Left ventricle myocardium inferior (tissue), 1 donor: ENCODE results near the gene NPC1. TPM values are rescaled to one million over a fixed set of nuclear protein-coding genes. Genes with fewer than 3 reads are reported as not detected.
A peak's percentile ranks its signal among the peaks of the same experiment; 100 is the strongest.
"Not testable (repeated sequence)": the region's sequence is repeated elsewhere in the genome, so short reads cannot be mapped to it uniquely, and the experiment has no call there.

ENCODE experiments used
- DNase-seq: peaks from one replicate; pipeline ENCODE4 v3.0.0-alpha.2; 2020
- H3K27ac ChIP-seq: fragments of 200-600 bp; replicated peaks from 2 replicates; pipeline ENCODE4 v1.8.0; 2021
- H3K27me3 ChIP-seq: fragments of 200-600 bp; 2 replicates; pipeline ENCODE4 v1.8.0; 2021; ENCODE audit warnings: low read depth
- H3K36me3 ChIP-seq: fragments of 200-600 bp; 2 replicates; pipeline ENCODE4 v1.8.0; 2021
- H3K4me1 ChIP-seq: fragments of 200-600 bp; 2 replicates; pipeline ENCODE4 v1.8.0; 2021
- H3K4me3 ChIP-seq: fragments of 200-600 bp; 2 replicates; pipeline ENCODE4 v1.8.0; 2021; ENCODE audit warnings: mild to moderate bottlenecking, moderate library complexity
- H3K9me3 ChIP-seq: fragments of 200-600 bp; replicated peaks from 2 replicates; pipeline ENCODE4 v1.8.0; 2021
- CTCF ChIP-seq: fragments of 200-600 bp; IDR thresholded peaks from 2 replicates; pipeline ENCODE4 v1.8.0; 2021; ENCODE audit warnings: antibody characterized with exemption, mild to moderate bottlenecking, borderline replicate concordance
- intact Hi-C: fragments of 100-400 bp; cut with micrococcal nuclease; formaldehyde crosslinking; loops from one replicate; pipeline ENCODE4 v1.11.0; 2022
- total RNA-seq: library from RNA; stranded (reverse); fragmentation: NEBNext Ultra II Directional; extraction: Animal tissue kit (Norgen Biotek cat#: 25700); gene quantifications from one replicate; pipeline ENCODE4 v1.2.1, GENCODE V29; 2021
- donor health status: DM: no; HTN: yes; CAD: no; lungs with severe emphysema.

NPC1 gene
- total RNA-seq, 1 donor from 2014 or later = 10.3 TPM

- no peak overlapping the region for H3K4me3 ChIP-seq
- intact Hi-C loops = loop anchor here (5.0 kb wide), 1 partner anchor 68 kb away; the partner anchor contains the start of gene NPC1
- TF ChIP-seq CTCF = no peak
- no peak for DNase-seq
- H3K9me3 ChIP-seq = no peaks in the 10 kb centered on the region
- H3K4me1 ChIP-seq = peaks cover 14% of the 10 kb centered on the region
- peaks cover 92% of the 10 kb centered on the region for H3K36me3 ChIP-seq
- no peaks in the 10 kb centered on the region for H3K27me3 ChIP-seq
- H3K27ac ChIP-seq = no peak overlapping the region
Measured at GRCh38 chr18:23519734-23520133, 66.6 kb downstream of the NPC1 start.

- DNase-seq = peak; percentile 65
- intact Hi-C loops = loop anchor here (5.0 kb wide), 1 partner anchor 71 kb away; the partner anchor contains the start of gene NPC1
- peak; percentile 89 for TF ChIP-seq CTCF
- H3K4me1 ChIP-seq = peaks cover 7% of the 10 kb centered on the region
- peaks cover 65% of the 10 kb centered on the region for H3K36me3 ChIP-seq
- H3K4me3 ChIP-seq = no peak overlapping the region
- H3K27me3 ChIP-seq = no peaks in the 10 kb centered on the region
- no peak overlapping the region for H3K27ac ChIP-seq
- no peaks in the 10 kb centered on the region for H3K9me3 ChIP-seq
Measured at GRCh38 chr18:23515911-23516546, 70.3 kb downstream of the NPC1 start.

GRCh38 chr18:23512641-23513040 is 73.7 kb downstream of the NPC1 start:
- no peak for TF ChIP-seq CTCF
- no peaks in the 10 kb centered on the region for H3K27me3 ChIP-seq

GRCh38 chr18:23512216-23512615 is 74.1 kb downstream of the NPC1 start:
- H3K27ac ChIP-seq, H3K4me1 ChIP-seq, intact Hi-C loops: not testable (repeated sequence)

More at GRCh38 chr18:23512641-23513040, 73.7 kb downstream of the NPC1 start:
- peaks cover 3% of the 10 kb centered on the region for H3K9me3 ChIP-seq
- intact Hi-C loops = no loop called here
- peaks cover 7% of the 10 kb centered on the region for H3K4me1 ChIP-seq
- H3K36me3 ChIP-seq = peaks cover 63% of the 10 kb centered on the region
- no peak overlapping the region for H3K4me3 ChIP-seq
- DNase-seq = no peak
- no peak overlapping the region for H3K27ac ChIP-seq

GRCh38 chr18:23510923-23511322 is 75.4 kb downstream of the NPC1 start:
- H3K4me3 ChIP-seq, intact Hi-C loops, H3K9me3 ChIP-seq, H3K4me1 ChIP-seq, H3K27ac ChIP-seq, H3K27me3 ChIP-seq, DNase-seq: not testable (repeated sequence)
- peaks cover 56% of the 10 kb centered on the region for H3K36me3 ChIP-seq

More at GRCh38 chr18:23512216-23512615, 74.1 kb downstream of the NPC1 start:
- DNase-seq, H3K27me3 ChIP-seq, H3K9me3 ChIP-seq, H3K4me3 ChIP-seq: not testable (repeated sequence)
- H3K36me3 ChIP-seq = peaks cover 63% of the 10 kb centered on the region

- intact Hi-C loops = no loop called here
- H3K36me3 ChIP-seq = peaks cover 43% of the 10 kb centered on the region
- no peak overlapping the region for H3K27ac ChIP-seq
Measured at GRCh38 chr18:23506393-23506792, 79.9 kb downstream of the NPC1 start.

More at GRCh38 chr18:23506393-23506792, 79.9 kb downstream of the NPC1 start:
- H3K9me3 ChIP-seq = peaks cover 3% of the 10 kb centered on the region
- no peak for DNase-seq
- no peak for TF ChIP-seq CTCF
- H3K4me1 ChIP-seq = peaks cover 35% of the 10 kb centered on the region
- no peaks in the 10 kb centered on the region for H3K27me3 ChIP-seq
- no peak overlapping the region for H3K4me3 ChIP-seq
